ENCODE results near the gene PTPRG.

PTPRG gene

DNA sequence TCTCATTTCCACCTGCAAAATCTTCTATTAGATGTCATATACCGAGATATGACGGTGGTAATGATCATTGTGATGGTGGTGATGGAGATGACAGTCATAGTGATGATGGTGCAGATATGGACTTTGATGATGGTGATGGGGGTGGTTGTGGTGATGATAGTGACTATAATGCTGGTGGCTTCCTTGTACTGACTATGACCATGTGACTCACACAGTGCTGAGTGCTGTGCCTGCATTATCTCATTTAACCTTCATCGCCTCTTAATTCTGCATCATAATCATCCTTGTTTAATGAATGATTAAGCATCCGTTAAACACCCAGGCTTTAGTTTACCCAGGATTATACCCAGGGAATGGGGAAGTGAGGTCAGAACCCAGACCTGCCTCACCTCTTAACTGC lies 480.3 kb downstream of the PTPRG start:
- no peak for DNase-seq

DNA sequence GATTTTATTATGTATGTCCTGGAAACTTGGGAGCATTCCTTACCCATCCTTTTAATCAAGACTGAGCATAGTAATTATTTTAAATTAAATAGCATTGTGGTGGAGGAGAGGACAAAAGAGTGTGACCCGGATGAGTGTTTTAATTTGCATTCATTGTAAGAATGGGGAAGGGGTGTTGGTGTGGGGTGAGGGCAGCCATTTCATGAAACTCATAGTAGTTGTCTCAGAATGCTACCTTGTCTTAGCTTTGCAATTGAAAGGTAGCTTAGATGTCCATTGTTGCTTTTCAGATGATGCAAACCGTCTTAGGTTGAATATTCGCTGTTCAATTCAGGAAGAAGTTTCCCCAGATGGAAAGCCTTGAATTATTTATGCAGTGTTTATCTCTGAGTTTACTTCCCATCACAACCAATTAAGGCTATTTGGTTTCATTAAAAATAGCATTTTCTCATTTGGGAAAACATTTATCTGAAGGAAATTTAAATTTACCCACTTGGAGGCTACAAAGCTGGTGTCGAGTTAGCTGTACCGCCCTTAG lies 483.6 kb downstream of the PTPRG start:
- no peak for DNase-seq

DNA sequence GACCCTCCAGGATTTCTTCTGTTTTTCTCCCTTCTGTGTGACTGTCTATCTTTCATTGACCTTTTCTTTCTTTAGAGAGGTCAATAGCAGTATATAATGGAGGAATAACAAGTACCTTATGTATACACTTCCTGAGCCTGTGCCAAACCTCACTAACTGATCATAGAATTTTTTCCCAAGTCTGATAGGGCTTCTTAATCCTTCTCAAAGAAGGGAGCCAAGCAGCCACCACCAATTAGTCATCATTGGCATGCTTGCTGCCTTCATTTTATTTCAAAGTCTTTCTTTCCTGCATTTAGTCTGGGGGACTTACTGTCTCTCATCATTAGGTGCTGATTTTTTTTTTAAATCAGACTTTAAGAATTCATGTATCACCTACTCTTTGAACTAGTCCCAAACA lies 485.0 kb downstream of the PTPRG start:
- no peak for DNase-seq

DNA sequence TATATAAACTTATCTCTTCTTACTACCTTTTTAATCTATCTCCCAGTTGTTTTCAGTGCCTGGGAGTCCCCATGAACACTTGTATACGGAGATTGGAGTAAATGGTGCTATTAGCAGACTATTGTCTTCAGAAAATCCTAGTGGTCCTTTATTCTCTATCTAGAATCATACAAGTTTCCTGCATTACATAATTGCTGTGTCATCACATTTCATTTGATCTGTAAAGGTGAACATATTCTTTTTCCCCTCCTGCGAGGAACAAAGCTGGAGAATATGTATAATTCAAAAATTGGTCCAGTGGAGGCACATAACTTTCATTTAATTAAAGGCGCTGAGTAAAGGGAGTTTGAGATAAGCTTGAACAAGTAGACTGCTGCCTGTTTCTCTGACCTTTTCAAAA lies 487.2 kb downstream of the PTPRG start:
- DNase-seq, result no peak

DNA sequence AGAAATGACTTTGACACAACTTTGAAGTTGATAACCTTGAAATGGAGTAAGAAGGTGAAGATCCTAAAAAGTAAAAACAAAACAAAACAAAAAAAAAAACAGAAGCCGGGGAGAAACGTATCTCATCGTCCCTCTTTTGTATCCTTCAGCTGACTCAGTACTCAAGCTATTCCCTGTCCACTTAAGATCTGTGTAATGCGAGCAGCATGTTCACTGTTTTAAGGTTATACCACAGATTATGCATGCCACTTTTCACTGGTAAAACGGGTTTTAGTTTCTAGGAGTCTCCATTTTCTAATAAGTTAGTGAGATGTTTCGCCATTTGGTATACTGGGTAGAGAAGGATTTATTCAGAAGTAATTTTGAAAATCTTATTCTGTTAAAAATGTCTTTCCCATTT lies 487.7 kb downstream of the PTPRG start:
- DNase-seq, result no peak

DNA sequence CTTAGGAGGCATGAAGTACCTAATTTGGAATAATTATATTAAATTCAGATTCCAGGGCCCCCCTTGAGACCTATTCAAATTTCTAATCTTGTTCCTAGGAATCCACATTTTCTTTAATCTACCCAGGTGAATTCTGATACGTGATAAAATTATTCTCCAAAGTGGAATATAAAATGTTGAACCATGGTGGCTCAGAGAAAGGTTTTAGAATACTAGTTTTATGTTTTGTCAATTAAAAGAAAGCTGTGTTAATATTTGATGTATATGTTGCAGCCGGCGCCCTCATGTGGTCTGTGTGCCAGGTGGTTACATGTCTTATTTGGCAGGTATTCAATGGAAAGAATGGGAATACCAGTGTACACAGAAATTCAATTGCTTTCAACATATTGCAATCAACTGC lies 490.1 kb downstream of the PTPRG start:
- DNase-seq, result no peak

DNA sequence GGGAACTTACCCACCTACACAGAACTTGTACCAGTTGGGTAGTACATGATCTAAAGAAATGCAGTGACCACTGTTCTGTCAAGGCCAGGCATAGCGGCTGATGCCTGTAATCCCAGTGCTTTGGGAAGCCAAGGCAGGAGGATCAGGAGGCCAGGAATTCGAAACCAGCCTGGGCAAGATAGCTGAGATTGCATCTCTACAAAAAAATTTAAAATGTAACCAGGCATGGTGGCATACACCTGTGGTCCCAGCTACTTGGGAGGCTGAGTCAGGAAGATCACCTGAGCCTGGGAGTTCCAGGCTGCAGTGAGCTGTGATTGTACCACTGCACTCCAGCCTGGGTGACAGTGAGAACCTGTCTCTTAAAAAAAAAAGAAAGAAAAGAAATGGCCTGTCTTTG lies 491.0 kb downstream of the PTPRG start:
- no peak for DNase-seq

DNA sequence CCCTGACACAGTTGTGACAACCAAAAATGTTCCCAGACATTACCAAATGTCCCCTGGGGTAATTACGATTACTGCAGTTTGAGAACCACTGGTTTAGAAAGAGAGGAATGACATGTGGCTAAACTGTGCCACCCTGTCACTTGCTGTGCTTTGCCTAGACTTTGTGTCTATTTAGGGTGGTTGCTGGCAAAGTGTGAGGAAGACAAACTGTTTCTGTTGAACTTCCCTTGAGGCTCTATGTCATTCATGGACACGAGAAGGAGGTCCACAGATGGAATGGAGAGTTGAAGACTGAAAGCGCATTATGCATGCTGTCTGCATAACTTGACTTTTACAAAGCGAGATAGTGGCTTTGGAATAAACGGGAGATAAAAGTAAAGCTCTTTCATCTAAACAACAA lies 495.3 kb downstream of the PTPRG start:
- no peak for DNase-seq

DNA sequence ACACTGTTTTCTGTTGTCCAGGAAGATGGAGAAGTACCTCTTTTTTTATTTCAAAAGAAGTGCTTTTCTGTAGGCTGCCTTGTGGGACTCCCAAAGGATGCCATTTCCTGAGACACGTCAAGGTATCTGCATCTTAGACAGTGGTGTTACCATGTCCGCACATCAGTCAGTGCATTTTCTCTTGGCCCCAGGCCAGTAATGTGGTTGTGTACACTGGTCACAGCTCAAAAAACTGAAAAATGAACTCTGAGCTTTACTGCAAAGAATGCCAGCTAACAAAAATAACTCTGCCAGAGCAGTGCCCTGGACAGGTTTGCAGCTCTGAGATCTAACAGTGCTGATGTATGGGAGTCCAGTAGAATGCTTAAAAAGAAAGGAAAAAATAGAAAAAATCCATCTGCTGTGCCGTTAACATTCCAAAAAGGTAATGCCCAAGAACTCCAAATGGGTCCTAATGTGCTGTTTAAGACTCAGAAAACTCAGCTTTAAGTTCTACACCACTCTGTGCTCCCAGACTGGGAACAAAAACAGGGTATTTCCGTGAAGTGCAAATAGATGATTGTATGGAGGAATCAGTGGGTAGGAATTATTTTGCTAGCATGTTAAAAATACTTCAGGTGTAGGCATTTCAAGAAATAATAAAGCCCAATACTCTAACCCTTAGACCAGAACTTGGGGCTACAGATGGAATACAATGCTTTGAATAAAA lies 496.1 kb downstream of the PTPRG start:
- no peak for DNase-seq

DNA sequence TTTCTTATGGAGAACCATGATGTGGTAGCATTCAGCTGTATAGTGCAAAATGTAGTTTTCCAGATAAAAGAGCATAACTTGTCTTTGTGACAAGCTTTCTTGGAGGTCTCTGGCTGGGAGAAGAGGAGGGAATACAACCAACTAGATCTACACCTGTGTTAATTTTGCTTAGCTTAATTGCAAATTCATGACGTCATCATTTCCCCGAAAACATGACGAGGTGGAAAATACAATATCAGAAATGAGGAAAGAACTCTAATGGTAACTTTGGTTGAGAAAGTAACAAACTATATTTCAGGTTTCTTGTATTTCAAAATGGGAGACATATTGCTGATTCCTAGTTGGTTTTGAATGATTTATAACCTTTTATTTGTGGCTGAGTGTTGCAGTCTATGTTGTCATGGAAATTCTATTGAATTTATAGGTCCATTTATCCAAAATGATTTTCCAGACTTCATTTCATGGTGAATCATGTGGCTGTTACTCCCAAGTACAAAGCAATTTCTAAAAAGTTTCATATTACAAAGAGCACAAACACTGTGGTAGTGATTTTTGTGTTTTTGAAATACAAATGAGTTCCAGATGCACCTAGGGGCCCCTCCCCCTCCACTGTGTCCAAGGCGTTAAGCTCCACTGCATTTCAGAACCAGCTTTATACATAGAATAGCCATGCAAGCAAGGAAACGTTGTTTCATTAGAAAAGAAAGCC lies 504.8 kb downstream of the PTPRG start:
- no peak for DNase-seq

DNA sequence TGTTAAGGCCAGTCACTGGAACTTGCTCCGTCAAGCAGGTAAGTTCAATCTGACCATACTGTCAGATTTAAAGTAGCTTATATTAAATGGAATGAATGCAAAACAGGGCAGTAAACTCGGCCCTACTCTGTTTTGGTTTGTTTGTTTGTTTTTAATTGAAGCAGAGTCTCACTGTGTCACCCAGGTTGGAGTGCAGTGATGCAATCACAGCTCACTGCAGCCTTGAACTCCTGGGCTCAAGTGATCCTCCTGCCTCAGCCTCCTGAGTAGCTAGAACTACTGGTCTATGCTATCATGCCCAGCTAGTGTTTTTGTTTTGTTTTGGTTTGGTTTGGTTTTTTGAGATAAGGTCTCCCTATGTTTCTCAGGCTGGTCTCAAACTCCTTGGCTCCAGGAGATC lies 507.0 kb downstream of the PTPRG start:
- no peak for DNase-seq

DNA sequence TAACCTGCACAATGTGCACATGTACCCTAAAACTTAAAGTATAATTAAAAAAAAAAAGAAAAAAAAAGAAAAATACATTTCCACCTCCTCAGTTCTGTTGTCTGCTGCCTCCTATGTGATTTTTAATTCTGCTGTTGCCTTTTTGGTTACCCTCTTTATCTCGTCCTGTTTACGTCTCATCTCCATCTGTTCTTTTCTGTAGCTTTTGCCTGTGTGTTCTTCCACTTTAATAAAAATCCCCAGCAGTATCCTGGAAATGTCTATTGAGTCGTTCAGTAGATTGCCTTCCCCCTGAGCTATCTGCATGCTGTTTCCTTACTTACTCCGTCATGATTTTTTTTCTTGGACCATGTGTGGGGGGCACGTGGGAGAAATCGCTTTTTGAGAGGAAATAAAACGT lies 509.5 kb downstream of the PTPRG start:
- no peak for DNase-seq

DNA sequence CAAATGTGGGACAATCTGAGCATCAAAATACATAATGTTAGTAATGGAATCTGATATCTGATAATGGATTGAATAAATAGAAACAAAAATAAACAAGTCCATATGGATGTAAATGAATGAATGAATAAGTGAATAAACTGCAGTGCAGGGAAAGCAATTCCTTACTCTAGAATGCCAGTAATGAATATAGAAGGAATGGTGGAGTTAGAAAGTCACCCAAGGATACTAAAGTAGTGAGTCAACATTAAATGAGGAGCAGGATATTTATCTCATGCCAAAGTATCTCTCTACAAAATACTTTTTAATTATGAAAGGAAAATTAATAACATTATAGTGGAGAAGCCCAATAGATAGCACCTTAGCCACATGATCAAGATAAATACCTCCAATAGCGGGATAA lies 511.7 kb downstream of the PTPRG start:
- no peak for DNase-seq

DNA sequence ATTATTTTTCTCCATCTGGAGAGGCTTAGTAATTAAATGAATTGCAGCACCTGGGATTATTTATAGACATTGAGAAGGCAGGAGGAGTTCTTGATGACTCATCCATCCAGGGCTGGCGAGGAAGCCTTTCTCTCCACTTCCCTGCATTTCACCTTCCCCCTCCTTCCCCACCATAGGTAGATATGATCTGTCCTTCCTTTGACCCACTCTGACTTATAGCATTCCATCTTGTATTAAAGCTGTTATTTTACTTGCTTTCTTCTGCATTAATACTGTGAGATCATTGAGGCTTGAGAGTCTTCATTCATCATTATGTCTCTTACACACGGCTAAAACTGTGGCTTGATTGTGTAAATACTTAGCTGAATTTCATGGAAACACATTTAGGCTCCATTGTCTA lies 523.2 kb downstream of the PTPRG start:
- DNase-seq, result no peak

DNA sequence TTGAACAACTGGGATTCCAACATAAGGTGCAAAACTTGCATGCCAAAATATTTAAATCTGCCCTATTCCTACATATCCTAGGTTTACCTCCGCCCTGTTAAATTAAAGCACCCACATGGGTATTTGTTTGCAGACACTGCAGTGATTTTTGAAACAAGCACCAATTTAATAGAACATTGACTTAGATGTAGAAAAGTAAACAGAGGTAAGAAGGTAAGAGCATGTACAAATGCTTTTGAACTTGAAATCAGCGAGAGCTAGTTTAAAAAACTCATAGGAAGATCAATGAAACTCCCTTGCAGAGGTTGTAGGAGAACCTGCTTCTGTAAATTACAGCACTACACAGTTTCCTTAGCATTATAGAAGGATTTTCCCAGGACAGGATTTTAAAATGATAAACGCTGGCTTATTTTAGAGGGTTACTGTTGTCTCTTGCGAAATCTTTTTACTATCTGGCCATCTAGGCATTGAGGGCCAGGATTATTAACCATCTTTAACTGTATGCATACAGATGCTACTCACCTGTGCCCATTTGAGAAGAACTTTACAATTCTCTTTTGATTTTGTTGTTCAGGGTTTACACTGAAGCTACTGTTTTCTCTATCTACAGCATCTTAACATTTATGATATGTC lies 527.2 kb downstream of the PTPRG start:
- DNase-seq, result no peak

DNA sequence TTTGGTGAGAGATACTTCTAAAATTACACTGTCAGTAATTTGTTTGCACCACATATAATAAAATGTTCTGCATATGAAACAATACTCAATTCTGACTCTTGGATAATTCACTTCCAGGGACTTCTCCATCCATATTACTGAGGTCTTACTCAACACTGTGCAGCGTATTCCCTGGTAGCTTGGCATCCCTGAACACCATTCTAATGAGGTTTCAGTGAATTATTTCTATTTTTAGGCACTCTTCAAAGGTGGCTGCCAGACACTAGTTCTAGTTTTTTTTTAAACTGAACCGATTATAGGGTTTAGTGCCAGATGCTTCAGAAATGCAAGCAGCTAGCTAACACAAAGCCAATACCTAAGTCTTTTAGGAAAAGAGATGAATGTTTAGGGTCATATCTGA lies 528.7 kb downstream of the PTPRG start:
- no peak for DNase-seq

DNA sequence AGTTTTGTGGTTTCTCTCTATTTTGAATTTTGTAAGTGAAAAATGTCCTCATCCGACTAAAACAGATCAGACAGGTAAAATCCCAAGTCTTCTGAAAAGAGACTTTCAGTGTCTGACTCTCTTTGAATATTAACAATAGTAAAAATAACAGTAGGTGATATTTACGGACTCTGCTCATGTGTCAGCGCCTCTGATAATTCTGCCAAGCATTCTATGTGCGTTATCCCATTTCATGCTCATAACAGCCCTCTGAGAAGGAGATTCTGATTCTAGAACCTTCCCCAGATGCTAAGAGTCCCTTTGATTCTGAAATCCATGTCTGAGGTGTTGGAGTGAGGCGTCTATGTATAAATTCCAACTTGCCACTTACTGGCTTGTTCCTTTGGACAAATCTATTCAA lies 529.1 kb downstream of the PTPRG start:
- DNase-seq, result no peak

DNA sequence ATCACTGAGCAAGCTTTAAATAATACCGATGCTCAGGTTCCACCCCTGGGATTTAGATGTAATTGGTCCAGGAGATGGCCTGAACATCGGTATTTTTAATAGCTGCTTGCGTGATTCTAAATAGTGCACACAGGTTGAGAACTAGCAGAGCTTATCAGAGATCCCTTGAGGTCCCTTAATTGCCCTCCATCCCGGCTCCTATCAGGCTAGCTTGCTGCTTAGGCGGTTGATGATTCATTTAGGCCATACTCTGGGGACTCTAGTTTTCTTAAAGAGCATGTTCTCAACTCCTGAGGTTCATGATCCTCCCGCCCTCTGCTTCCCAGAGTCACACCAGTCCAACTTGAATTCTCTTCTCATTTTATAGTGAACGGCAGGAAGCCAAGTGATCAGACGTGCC lies 531.7 kb downstream of the PTPRG start:
- DNase-seq, result no peak

DNA sequence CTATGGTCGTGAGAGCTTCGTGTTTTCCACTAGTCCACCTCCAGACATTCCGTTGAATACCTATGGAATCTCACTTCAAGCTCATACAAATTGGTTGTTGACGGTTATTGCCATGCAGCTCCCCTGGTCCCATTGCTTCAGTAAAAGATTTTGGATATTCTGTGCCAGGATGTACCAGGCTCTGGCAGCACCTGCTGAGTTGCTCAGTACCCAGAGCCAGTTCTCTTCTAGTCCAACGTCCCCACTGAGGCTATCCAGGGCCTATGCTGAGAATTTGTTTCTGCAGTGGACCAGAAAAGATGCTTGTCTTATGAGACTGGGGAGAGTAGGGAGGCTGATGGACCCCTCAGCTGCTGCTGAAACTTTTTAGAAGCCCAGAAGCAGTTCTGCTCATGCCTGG lies 533.1 kb downstream of the PTPRG start:
- no peak for DNase-seq

DNA sequence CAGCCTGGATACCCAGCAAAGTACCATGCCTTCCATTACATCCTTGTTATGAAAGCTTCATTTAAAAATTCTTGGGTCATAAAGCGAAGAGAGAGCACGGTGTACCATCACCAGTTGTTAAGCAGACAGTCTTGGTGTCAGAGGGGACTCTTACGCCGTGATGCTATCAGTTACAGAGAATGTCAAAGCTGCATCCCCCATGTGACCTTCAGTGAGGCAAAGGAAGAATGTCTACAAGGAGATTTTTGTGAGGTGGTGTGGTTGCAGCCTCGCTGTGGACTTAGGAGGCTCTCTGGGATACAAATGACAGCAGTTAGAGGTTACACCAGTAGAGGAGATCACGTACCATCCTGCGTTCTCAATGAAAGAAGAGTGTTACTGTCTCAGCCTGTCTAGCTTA lies 533.7 kb downstream of the PTPRG start:
- no peak for DNase-seq

DNA sequence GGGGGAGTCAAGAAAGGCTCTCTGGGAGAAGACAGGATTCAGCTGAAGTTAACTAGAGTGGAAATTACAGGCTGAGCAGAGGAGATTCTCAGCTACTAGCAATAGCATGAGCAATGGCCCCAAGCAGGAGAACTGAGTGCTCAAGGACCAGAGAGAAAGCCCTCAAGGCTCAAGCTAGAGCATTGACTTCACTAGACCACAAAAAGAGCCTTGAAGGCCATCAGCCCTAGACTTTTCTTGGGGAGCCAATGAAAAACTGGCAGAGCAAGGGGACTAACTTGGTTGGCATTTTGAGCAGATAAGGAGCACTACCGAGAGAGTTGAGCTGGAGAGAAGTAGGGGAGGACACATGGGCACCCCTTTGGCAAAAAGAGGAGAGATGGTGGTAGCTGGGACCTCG lies 534.4 kb downstream of the PTPRG start:
- DNase-seq, result no peak

DNA sequence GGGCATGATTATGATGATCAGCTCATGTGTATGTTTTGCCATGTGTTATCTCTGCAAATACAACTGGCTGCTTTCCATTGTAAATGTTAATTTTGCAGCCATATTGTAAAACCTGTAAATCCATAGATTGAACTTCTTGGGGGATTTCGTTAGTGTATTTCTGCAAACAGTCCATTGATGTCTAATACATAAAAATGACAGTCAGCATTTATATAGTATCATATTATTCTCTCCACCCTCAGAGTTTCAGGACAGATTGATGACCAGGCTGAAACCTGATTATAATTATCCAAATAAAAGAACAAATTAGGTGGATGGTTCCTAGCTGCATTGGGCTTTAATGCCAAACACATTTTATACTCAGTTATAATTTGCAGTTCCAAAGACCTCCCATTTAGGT lies 535.1 kb downstream of the PTPRG start:
- no peak for DNase-seq

DNA sequence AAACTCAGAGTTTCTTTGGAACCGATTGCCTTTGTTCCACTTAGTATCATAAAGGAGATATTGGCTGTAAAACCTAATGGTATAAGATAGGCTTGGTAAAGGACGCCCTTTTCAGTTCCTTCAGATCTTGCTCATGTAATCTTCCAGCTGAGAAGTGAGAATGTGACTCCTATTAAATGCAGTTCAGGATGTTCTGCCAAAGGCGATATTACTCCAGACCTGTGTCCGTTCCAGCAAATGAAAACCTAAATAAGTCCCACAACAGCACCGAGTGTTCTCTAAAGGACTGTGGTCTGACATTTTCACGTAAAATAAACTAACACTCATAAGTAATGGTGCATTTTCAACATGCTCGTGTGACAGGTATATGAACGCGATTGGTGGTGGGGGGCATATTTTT lies 535.8 kb downstream of the PTPRG start:
- DNase-seq, result no peak

DNA sequence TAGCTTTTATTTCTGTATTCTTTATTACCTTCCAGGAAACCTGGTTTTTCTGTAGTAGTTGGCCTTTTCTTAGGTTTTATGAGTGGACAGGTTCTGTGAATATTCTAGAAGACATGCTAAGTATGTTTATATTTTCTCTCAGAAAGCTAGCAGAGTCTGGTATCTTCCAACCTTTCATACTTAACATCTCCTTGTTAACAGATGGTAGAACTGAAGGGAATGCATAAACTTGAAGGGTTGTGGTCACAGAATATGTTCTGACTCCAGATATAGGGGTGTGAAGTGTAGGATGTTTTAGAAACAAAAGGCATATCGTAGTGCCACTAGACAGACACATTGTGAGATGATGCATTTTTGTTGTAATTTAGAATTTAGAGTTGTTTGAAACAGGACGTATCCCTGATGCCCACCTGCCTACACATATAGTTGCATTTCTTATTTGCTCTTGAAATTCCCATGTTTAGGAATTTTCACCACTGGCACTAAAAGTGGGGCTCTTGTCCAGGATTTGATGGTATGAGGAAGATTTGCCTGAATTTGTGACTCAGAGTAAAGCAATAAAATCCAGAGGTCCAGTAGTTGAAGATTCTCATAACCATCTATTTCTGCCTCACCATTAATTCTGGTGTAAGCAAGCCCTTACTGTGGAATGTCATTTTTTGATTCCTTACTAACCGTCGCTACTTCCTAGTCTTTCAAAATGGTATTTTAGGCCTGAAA lies 537.4 kb downstream of the PTPRG start:
- DNase-seq, result no peak
